Measurements from ENCODE around the gene CHN1.

Gene CHN1

DNA sequence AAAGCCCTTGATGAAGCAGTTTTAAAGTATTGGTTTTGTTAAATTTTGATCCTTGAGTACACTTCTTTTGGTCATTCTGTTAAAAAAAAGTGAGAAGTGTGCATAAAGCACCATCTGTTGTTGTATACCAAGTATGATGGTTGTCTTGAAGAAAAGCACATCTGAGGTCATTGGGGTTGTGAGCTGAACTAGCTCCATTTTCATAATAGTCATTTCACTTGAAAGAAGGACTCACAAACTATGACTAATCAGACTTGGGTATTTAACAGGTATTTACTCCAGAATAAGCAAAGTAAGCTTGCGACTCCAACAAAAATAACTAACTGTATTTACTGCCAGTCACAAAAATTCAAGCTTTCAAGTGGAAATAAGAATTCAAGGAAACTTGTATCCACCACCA, 35.1 kb downstream of the CHN1 start:
- DNase-seq, result no peak

GRCh38 chr2:174969091-174969734, 36.0 kb downstream of the CHN1 start:
- DNase-seq, result no peak

GRCh38 chr2:174967691-174968260, 37.4 kb downstream of the CHN1 start:
- DNase-seq, result no peak

GRCh38 chr2:174967086-174967485, 38.1 kb downstream of the CHN1 start:
- no peak for DNase-seq

DNA sequence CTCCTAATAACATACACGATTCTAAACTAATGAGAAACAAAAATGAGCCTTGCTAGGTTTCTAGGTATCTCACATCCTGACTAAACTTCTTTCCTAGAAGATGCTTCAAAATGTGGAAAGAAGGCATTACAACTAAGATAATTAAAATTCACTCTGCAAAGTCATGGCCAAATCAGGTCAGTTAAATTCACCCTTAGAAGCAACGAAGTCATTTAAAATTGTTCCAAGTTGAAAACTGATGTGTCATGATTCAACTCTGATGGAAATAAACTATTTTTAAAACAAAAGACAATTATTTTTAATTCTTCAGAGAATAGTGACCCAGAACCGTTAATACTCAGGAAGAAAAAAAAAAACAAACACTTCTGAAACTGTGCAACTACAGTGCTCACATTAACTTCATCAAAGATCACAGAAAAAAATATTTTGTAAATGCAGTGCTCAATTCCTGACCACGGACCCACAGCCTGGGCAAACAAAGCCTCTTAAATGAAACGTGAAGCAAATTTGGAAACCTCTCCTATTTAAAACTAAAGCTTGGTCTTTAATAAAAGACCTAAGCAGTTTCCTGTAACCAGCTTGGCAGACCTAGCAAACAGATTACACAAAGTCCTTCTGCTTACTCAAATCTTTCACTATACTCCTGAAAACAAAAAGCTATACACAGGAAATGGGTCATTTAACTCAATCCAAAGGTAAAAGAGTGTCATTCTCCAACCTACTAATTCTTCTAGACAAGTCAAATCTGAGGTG, 39.0 kb downstream of the CHN1 start:
- DNase-seq, result no peak

DNA sequence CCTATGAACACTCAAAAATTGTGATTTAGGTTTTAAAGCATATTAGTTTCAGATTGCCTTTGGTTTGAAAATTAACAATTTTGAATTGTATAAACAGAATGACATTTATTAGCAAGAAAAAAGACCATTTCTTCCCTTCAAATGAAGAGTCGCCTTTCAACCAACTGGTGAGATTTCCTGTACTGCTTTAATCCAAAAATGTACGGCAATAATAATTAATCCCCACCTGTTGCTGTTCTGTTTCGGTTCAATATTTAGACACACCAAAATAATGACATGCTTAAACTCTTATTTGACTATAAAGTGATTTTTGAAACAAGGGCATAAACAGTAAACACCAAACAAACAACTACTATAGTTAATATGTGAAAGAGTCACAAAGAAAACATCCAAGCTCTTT, 39.6 kb downstream of the CHN1 start:
- no peak for DNase-seq

DNA sequence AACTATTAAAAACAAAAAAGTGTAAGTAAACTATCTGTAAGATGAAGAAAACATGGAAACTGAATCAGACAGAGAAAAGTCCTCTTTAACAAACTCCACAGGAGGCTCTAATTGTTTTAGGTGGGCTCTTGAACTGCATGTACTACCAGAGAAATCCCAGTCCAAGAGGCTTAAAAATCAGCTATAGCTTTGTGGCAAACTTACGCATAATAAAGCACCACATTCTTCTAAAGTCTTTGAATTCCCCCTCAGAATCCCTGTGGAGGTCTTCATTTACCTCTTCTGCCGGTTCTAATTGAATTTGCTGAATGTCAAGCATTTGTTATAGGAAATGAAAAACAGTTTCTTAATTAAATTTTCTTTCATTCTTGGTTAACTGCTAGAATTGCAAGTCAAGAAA, 40.8 kb downstream of the CHN1 start:
- DNase-seq, result no peak

GRCh38 chr2:174963437-174964400, 41.5 kb downstream of the CHN1 start:
- DNase-seq, result no peak

- DNase-seq, result no peak
Observed at GRCh38 chr2:174959787-174960186, 45.4 kb downstream of the CHN1 start.

DNA sequence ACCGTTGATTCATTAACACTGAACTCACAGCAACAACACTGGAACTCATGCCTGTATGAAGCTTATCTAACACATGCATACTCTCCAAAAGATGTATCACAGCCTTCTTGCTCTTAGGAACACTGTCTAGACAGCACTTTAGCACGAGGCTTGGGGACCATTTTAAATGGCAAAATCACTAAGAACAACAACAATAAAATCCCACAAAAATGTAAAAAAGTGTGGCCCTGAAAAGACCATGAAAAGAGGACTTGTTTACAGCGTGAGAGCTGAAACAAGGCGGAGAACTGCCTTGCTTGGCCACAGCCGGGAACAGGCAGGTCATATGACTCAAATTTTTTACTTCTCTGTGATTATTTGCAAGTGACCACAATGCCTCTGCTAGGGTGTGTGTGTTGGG, 48.1 kb downstream of the CHN1 start:
- DNase-seq, result no peak

DNA sequence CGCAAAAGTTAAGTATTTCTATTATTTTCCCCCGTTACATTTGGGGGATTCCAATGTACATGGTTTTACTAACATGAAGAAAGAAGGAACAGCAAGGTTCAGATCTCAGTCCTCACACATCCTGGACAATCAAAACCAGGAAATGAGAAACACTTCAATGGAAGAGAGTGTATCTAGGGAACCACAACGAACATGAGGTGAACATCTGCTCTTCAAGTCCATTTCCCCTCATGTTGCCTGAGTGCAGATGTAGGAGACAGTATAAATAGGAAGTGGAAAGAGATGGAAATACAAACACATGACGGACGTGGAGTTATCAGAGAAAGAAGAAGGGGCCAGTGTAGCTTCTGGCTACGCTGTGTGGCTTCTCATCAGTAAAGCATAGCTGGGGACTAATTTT, 52.6 kb downstream of the CHN1 start:
- DNase-seq, result no peak

GRCh38 chr2:174951745-174952144, 53.4 kb downstream of the CHN1 start:
- DNase-seq, result no peak

DNA sequence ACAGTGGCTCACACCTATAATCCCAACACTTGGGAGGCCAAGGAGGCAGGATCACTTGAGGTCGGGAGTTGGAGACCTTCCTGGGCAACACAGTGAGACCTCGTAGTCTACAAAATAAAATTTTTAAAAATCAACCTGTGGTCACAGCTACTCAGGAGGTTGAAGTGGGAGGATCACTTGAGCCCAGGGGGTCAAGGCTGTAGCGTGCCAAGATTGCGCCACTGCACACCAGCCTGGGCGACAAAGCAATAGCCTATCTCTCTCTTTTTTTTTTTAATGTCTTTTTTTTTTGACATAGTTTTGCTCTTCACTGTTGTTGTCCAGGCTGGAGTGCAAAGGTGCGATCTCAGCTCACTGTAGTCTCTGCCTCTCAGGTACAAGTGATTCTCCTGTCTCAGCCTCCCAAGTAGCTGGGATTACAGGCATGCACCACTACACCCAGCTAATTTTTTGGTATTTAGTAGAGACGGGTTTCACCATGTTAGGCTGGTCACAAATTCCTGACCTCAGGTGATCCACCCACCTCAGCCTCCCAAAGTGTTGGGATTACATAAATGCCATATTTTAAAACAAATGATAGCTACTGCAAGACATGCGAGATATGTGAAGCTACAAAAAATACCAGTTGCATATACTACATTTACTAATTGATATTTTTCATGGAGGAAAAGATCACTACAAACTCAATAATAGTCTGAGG, 55.0 kb downstream of the CHN1 start:
- no peak for DNase-seq

DNA sequence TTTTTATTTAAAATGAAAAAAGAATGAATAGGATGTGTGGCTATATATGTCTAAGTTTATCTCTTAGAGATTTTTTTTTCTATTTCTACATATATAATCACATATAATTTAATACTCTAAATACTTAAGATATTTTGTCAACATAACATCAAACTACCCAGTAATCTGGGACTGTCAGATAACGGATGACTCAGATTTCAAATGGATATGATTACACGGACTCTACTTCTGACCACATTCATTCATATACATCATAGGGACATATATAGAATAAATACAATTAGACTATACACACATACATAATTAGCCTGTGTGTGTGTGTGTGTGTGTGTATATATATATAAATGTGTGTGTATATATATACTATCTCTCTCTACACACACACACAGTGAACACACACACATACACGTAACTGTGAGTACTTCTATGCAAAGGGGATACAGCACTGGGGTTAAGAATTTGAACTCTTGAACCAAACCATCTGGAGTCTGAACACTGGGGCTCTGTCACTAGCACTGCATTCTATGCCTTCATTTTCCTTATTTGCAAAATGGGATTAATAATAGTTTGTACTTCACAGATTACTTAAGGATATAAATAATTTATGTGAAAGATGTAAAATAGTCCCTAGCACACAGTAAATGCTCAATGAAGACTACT, 59.5 kb downstream of the CHN1 start:
- DNase-seq, result no peak

- no peak for DNase-seq
Observed at GRCh38 chr2:174939046-174939445, 66.1 kb downstream of the CHN1 start.

DNA sequence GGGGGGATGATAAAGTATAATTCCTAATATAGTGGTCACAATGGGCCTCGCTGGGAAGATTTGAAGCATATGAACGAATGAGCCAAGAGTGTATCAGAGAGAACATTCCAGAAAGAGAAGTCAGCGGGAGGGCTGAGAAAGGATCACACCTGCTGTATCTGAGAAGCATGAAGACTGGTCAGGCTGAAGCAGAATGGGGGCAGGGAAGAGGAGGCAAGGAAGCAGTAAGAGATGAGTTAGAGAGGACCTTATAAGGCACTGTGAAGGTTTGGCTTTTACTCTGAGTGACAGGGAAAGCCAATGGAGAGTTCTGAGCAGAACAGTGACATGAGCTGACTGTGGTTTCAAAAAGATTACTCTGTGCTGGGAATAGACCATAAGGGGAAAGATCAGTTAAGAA, 73.5 kb downstream of the CHN1 start:
- DNase-seq, result no peak

DNA sequence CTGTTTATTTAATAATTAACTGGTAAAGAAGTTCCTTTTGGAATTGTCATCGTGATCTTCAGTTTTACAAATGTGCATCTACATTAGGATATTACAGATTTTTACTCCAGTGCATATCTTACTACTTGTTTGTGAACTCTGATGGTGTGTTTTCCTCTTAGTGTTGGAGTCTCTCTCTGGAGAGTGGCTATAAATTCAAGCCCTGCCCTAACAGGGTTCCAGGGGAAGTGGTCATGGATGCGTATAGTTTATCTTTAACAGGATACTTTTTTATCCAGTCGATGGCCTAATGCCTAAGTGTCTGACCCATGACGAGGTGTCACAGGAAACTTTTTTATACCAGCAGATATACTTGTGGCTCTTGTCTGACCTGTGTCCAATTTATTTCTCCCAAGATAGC, 75.4 kb downstream of the CHN1 start:
- no peak for DNase-seq

DNA sequence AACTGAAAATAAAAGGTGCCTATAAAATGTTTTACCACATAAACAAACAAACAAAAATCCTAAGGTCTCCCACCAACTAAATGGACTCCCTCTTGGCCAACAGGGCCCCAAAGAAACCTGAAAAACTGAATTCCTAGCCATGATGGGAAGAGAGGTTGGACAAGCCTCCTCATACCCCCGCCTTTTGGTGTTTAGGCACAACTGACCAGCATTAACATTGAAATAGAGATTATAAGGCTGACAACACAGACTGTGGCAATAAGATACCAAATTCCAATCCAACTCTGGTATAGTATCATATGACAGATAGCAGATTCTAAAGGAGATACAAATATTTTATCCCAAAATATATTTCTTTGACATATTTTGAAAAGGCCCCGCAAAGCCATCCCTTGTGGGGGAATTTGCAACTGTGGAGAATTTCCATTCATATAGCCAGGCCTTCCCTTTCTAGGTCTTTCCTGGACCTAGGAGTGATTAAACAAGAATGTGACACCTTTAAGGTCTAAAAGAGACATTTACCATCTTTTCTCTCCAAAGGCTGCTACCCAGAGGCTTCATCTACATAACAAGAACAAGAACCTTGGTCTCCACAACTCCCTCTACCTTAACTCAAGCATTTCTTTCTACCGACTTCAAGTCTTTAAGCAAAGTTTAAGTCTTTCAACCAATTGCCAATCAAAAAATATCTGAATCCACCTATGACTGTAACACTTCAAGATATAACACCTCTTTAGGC, 80.0 kb downstream of the CHN1 start:
- no peak for DNase-seq

DNA sequence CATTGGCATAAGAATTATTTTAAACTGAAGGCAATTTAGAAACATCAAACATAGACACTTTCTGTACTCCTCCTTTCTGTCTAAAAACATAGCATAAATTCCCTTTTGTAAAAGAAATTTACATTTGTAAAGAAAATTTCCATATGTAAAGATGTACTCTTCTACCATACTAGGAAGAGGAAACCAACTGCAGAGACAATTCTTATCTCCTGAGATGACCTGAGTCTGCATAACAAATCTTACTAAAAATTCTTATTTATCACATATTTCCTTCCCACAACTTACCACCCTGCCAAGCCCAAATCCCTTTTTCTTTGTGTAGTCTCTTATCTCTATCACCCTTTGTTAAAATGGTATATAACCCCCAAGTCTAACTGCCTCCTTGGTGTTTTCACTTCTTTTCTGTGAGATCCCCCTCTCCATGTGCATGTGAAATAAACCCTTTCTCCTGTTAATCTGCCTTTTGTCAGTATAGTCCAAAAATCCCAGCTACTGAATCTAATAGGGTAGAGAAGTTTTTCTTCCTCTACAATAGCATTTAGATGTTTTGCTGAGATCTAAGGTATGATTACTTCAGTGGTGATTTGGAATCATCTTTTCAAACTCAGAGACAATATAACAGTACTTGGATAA, 81.0 kb downstream of the CHN1 start:
- DNase-seq, result no peak

- no peak for DNase-seq
Observed at GRCh38 chr2:174919947-174920595, 85.1 kb downstream of the CHN1 start.

Data from stimulated activated CD4-positive, alpha-beta T cell treated with anti-CD3 and anti-CD28 coated beads, Interleukin-1b, Interleukin-23, amount 100 ng/mL, for 48 hours (primary cell).